Heart left ventricle (tissue), 16 donors: ENCODE measurements around the gene DAPK2. TPM values are rescaled to one million over a fixed set of nuclear protein-coding genes. Genes with fewer than 3 reads are reported as not detected.

Source experiments
- ATAC-seq, 4 donors: fragments of 200-7000 bp; cut with Tn5 transposase; one replicate each; pipeline ENCODE4 v1.9.1; 2020 to 2022; ENCODE audit warnings: moderate library complexity in 4 of 4, mild to moderate bottlenecking in 3 of 4, moderate number of reproducible peaks in 1 of 4
- DNase-seq, 5 donors: peaks; one replicate each; pipeline ENCODE4 v3.0.0-alpha.2; 2020
- H3K27ac ChIP-seq, 12 donors: fragments of 200-600 bp; sonication (generic) in 4 of 12; one replicate each; pipeline versions ENCODE4 v1.5.0 to v1.8.0; 2016 to 2022; ENCODE audit warnings: mild to moderate bottlenecking in 2 of 12
- H3K27me3 ChIP-seq, 9 donors: fragments of 200-600 bp; sonication (generic) in 2 of 9; one replicate each; pipeline versions ENCODE4 v1.5.1 to v1.8.0; 2016 to 2022; ENCODE audit warnings: mild to moderate bottlenecking in 3 of 9
- H3K36me3 ChIP-seq, 9 donors: fragments of 200-600 bp; sonication (generic) in 2 of 9; one replicate each; pipeline versions ENCODE4 v1.5.0 to v1.8.0; 2018 to 2022; ENCODE audit warnings: mild to moderate bottlenecking in 2 of 9
- H3K4me1 ChIP-seq, 12 donors: fragments of 200-600 bp; sonication (generic) in 4 of 12; one replicate each; pipeline versions ENCODE4 v1.5.0 to v1.8.0; 2016 to 2022; ENCODE audit warnings: mild to moderate bottlenecking in 3 of 12
- H3K4me3 ChIP-seq, 12 donors: fragments of 200-600 bp; sonication (generic) in 4 of 12; one replicate each; pipeline versions ENCODE4 v1.5.0 to v1.8.0; 2017 to 2022; ENCODE audit warnings: mild to moderate bottlenecking in 9 of 12, moderate library complexity in 4 of 12
- H3K9me3 ChIP-seq, 12 donors: fragments of 200-600 bp; sonication (generic) in 4 of 12; one replicate each; pipeline versions ENCODE4 v1.5.0 to v1.8.0; 2016 to 2022; ENCODE audit warnings: mild to moderate bottlenecking in 1 of 12
- POLR2A ChIP-seq, 2 donors: fragments of 450-650 bp; IDR thresholded peaks; one replicate each; pipeline ENCODE4 v1.6.1; 2017; ENCODE audit warnings: antibody characterized with exemption in 2 of 2, mild to moderate bottlenecking in 2 of 2, moderate library complexity in 2 of 2
- WGBS, 4 donors: extraction: QIAGEN DNeasy Blood & Tissue Kit in 2 of 4; methylation state at CpG; one replicate each; pipeline versions ENCODE4 v1.1.5 to v1.1.7; 2013 to 2018; 5-methylcytosine and 5-hydroxymethylcytosine counted together
- intact Hi-C, 10 donors: fragments of 100-400 bp; cut with DNase I; formaldehyde crosslinking; loops; one replicate each; pipeline versions ENCODE4 v1.11.1 to v1.14.2; 2022
- polyA plus RNA-seq, 2 donors: library from polyadenylated mRNA; stranded (reverse); fragments of 200-250 nt; gene quantifications; one replicate each; pipeline ENCODE4 v1.2.3, GENCODE V29; 2013
- total RNA-seq, 9 donors: library from RNA; depleted of rRNA in 2 of 9; stranded (reverse); fragments of >200 nt in 2 of 9; fragmentation: NEBNext Ultra II Directional in 3 of 9; extraction: Animal tissue kit (Norgen Biotek cat#: 25700) in 3 of 9; gene quantifications; one replicate each; pipeline versions ENCODE4 v1.1.0 to v1.2.4, GENCODE V29; 2016 to 2023
- TF ChIP-seq, protein P1 (sequence below), 12 donors: fragments of 200-600 bp; sonication (generic) in 4 of 12; IDR thresholded peaks; one replicate each; pipeline versions ENCODE4 v1.5.0 to v1.8.0; 2018 to 2022; ENCODE audit warnings: antibody characterized with exemption in 12 of 12, mild to moderate bottlenecking in 5 of 12
- donor health status: ischemic (EF 13 %, LVEDD 7.1; RV severe dilation, severe dysfunction).
- donor health status: healthy with polysubstance abuse.
- donor health status: DM: no; HTN: yes; CAD: no.
- donor health status: DM: no; HTN: no; CAD: no.
- donor health status: ischemic (EF 25% LVEDD 6.9; RV normal size, moderate dysfunction).
- donor health status: ischemic (EF 25% LVEDD 5.7; RV mildly dilated, moderate dysfunction).
- donor health status: healthy.
- donor health status: DM: yes; HTN: yes; CAD: no.
- donor health status: ischemic (EF 35%, LVEDD 5.7; RV mildly dilated, moderate dysfunction).
- donor health status: nonischemic (EF 11% LVEDD 7.7; RV severe dilation, severe dysfunction).
- donor health status: DM: yes; HTN: yes; CAD: no.
- donor health status: PGD.
- donor health status: ischemic (EF 29% LVEDD 5.4; RV normal size, mild dysfunction).
- donor health status: nonischemic (EF 23%, LVEDD 6.1; RV moderate dilation, normal function).

DAPK2 gene
- total and polyA plus RNA-seq, 11 donors: 20.4 to 56.2 (median 26.4) TPM

DNA sequence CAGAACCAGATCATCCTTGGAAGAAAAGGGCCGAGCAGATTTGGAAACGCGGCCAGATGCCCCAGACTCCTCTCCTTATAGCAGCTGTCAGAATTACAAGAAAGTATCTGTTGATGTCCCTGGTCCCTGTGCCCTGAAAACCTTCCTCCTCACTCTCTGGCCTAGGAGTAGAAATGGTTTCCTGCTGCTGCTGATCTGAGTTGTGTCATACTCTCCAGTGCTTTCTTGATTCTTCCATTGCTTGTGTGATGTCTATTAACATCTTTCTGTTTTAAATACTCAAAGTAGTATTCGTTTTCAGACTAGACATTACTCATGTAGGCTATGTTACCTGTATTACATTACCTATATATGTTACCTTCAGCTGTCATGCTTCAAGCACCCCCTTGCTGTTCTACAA, 185.7 kb downstream of the DAPK2 start:
- Histone ChIP-seq H3K4me3 (no peak overlapping the region), H3K9me3 (no peaks in the 10 kb centered on the region), H3K27ac (peak overlapping the region in 8 of 12 donors; percentile 6 to 85 (median 55)), H3K27me3 (no peaks in the 10 kb centered on the region), H3K4me1 (peaks cover 0 to 42% (median 28%) of the 10 kb centered on the region in 12 donors), H3K36me3 (no peaks in the 10 kb centered on the region)
- no peak for DNase-seq
- intact Hi-C loops: no loop called here
- no peak for TF ChIP-seq POLR2A (IDR thresholded peaks at IDR 0.05)
- TF ChIP-seq, protein P1, sequence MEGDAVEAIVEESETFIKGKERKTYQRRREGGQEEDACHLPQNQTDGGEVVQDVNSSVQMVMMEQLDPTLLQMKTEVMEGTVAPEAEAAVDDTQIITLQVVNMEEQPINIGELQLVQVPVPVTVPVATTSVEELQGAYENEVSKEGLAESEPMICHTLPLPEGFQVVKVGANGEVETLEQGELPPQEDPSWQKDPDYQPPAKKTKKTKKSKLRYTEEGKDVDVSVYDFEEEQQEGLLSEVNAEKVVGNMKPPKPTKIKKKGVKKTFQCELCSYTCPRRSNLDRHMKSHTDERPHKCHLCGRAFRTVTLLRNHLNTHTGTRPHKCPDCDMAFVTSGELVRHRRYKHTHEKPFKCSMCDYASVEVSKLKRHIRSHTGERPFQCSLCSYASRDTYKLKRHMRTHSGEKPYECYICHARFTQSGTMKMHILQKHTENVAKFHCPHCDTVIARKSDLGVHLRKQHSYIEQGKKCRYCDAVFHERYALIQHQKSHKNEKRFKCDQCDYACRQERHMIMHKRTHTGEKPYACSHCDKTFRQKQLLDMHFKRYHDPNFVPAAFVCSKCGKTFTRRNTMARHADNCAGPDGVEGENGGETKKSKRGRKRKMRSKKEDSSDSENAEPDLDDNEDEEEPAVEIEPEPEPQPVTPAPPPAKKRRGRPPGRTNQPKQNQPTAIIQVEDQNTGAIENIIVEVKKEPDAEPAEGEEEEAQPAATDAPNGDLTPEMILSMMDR (IDR thresholded peaks at IDR 0.05): no peak
- 56 to 82% (median 77%) methylated on average over 4 of the region's 4 CpGs for WGBS, 4 donors
- ATAC-seq: no peak

DNA sequence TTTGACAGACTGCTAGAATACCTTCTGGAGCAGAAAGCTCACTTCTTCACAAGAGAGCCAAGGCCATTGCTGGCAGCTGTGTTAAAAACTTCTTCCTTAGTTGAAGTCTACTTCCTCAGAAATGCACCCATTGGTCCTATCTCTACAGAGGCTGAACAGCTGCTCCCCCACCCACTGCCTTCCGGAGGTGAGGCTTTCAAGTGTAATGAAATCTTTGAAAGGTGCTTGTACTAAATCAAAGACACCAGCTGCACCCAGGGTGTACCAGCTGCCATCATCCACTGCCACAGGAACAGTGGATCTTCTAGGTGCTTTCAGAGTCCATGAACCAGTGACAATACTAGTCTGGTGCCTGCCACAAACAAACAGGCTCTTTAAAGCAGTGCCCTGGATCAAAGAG, 186.1 kb downstream of the DAPK2 start:
- intact Hi-C loops: no loop called here
- Histone ChIP-seq H3K27ac (peak overlapping the region in 8 of 12 donors; percentile 6 to 85 (median 55)), H3K9me3 (no peaks in the 10 kb centered on the region), H3K4me3 (no peak overlapping the region), H3K27me3 (no peaks in the 10 kb centered on the region), H3K36me3 (no peaks in the 10 kb centered on the region), H3K4me1 (peaks cover 0 to 42% (median 28%) of the 10 kb centered on the region in 12 donors)
- WGBS, 4 donors: 56 to 65% (median 58%) methylated on average over 1 of the region's 1 CpG
- DNase-seq (peak in 2 of 5 donors; percentile 27 to 30), ATAC-seq (peak in 1 of 4 donors; percentile 53)
- TF ChIP-seq, protein P1 (IDR thresholded peaks at IDR 0.05): no peak
- TF ChIP-seq POLR2A (IDR thresholded peaks at IDR 0.05): no peak

DNA sequence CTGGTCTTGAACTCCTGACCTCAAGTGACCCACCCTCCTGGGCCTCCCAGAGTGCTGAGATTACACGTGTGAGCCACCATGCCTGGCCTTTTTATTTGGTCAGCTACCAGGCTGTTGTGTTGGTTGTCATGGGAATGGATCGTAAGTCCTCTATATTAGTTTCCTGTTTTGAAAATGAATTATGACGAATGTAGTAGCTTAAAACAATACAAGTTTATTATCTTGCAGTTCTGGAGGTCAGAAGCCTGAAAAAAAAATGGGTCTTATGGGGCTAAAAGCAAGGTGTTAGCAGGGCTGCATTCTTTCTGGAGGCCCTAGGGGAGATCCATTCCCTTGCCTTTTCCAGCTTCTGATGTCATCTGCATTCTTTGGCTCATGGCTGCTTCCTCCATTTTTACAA, 187.4 kb downstream of the DAPK2 start:
- ATAC-seq: peak; percentile 46 to 94 (median 64)
- Histone ChIP-seq H3K27me3 (no peaks in the 10 kb centered on the region), H3K27ac (peak overlapping the region in 11 of 12 donors; percentile 40 to 85 (median 64)), H3K4me1 (peaks cover 0 to 42% (median 28%) of the 10 kb centered on the region in 12 donors), H3K4me3 (no peak overlapping the region), H3K36me3 (no peaks in the 10 kb centered on the region), H3K9me3 (no peaks in the 10 kb centered on the region)
- intact Hi-C loops: no loop called here
- WGBS, 4 donors: 31 to 46% (median 40%) methylated on average over 3 of the region's 3 CpGs
- TF ChIP-seq, protein P1 (IDR thresholded peaks at IDR 0.05): no peak
- TF ChIP-seq POLR2A (IDR thresholded peaks at IDR 0.05): no peak
- DNase-seq: peak in 4 of 5 donors; percentile 36 to 56 (median 45)

DNA sequence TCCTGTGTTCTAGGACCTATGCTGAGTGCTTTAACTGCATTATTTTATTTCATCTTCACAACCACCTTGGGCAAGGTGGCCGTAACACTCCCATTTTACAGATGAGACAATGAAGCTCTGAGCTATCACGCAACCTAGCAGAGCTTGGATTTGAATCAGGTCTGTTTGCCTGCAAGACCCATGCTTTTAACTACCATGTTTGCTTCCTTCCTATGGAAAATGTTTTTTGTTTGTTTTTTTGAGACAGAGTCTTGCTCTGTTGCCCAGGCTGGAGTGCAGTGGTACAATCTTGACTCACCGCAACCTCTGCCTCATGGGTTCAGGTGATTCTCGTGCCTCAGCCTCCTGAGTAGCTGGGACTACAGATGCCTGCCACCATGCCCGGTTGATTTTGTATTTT, 187.8 kb downstream of the DAPK2 start:
- intact Hi-C loops: no loop called here
- Histone ChIP-seq H3K36me3 (no peaks in the 10 kb centered on the region), H3K27ac (peak overlapping the region in 11 of 12 donors; percentile 30 to 84 (median 64)), H3K27me3 (no peaks in the 10 kb centered on the region), H3K4me1 (peaks cover 0 to 42% (median 28%) of the 10 kb centered on the region in 12 donors), H3K9me3 (no peaks in the 10 kb centered on the region), H3K4me3 (no peak overlapping the region)
- ATAC-seq (no peak), DNase-seq (no peak)
- 88 to 93% (median 91%) methylated on average over 5 of the region's 5 CpGs for WGBS, 4 donors
- no peak for TF ChIP-seq POLR2A (IDR thresholded peaks at IDR 0.05)
- TF ChIP-seq, protein P1 (IDR thresholded peaks at IDR 0.05): no peak
